Neuronal stem cell (in vitro differentiated cells): ENCODE data around the gene PPIB.

Experiments
- DNase-seq: peaks from one replicate; pipeline ENCODE4 v3.0.0-alpha.2; 2013; ENCODE audit warnings: low spot score
- H2AFZ ChIP-seq: one replicate; pipeline ENCODE4 v1.6.1; 2013; ENCODE audit warnings: mild to moderate bottlenecking, low read length, inconsistent platforms
- H2AK5ac ChIP-seq: 2 replicates; pipeline ENCODE4 v1.6.1; 2013; ENCODE audit warnings: low read depth, mild to moderate bottlenecking, inconsistent platforms, low read length, moderate library complexity, mixed read lengths
- H2BK120ac ChIP-seq: 2 replicates; pipeline ENCODE4 v1.6.1; 2013; ENCODE audit warnings: low read depth, mild to moderate bottlenecking, inconsistent platforms, low read length, moderate library complexity, mixed read lengths
- H2BK12ac ChIP-seq: one replicate; pipeline ENCODE4 v1.6.1; 2013; ENCODE audit warnings: low read length, inconsistent platforms
- H2BK15ac ChIP-seq: 2 replicates; pipeline ENCODE4 v1.6.1; 2013; ENCODE audit warnings: mild to moderate bottlenecking, low read length, inconsistent platforms, mixed read lengths
- H2BK5ac ChIP-seq: one replicate; pipeline ENCODE4 v1.6.1; 2013; ENCODE audit warnings: inconsistent platforms, mild to moderate bottlenecking, low read length, moderate library complexity
- H3K14ac ChIP-seq: one replicate; pipeline ENCODE4 v1.6.1; 2013; ENCODE audit warnings: low read length, inconsistent platforms
- H3K18ac ChIP-seq: 2 replicates; pipeline ENCODE4 v1.6.1; 2013; ENCODE audit warnings: low read length, inconsistent platforms
- H3K23ac ChIP-seq: 2 replicates; pipeline ENCODE4 v1.6.1; 2013; ENCODE audit warnings: low read depth, mild to moderate bottlenecking, mixed read lengths, low read length, inconsistent platforms; ENCODE audit not compliant: poor library complexity
- H3K27ac ChIP-seq: replicated peaks from 3 replicates; pipeline ENCODE4 v1.5.1; 2013; ENCODE audit warnings: low read length, inconsistent platforms
- H3K27me3 ChIP-seq, 3 experiments: 2 replicates each; pipeline ENCODE4 v1.6.1; 2013; ENCODE audit warnings: low read length in 3 of 3, mild to moderate bottlenecking in 2 of 3, inconsistent platforms in 1 of 3, low read depth in 1 of 3, mixed read lengths in 1 of 3, moderate library complexity in 1 of 3; ENCODE audit not compliant: control insufficient read depth in 3 of 3, insufficient read depth in 3 of 3
- H3K36me3 ChIP-seq, 2 donors: replicated peaks in 1 of 2; 2 replicates each; pipeline ENCODE4 v1.6.1; 2013; ENCODE audit warnings: low read length in 2 of 2; ENCODE audit not compliant: control insufficient read depth in 2 of 2, insufficient read depth in 2 of 2
- H3K4ac ChIP-seq: 2 replicates; pipeline ENCODE4 v1.6.1; 2013; ENCODE audit warnings: inconsistent platforms, mild to moderate bottlenecking, low read length, moderate library complexity
- H3K4me1 ChIP-seq, 2 donors: 1 replicate in 1 of 2; 2 replicates in 1 of 2; pipeline ENCODE4 v1.6.1; 2013; ENCODE audit warnings: low read length in 2 of 2, low read depth in 1 of 2; ENCODE audit not compliant: control insufficient read depth in 2 of 2, insufficient read depth in 1 of 2
- H3K4me2 ChIP-seq: one replicate; pipeline ENCODE4 v1.6.1; 2013; ENCODE audit warnings: mild to moderate bottlenecking, low read length, inconsistent platforms; ENCODE audit not compliant: insufficient read depth, poor library complexity, severe bottlenecking
- H3K4me3 ChIP-seq, 2 donors: 2 replicates each; pipeline ENCODE4 v1.5.1; 2013; ENCODE audit warnings: low read length in 2 of 2, mild to moderate bottlenecking in 2 of 2, inconsistent platforms in 1 of 2, moderate library complexity in 1 of 2
- H3K79me1 ChIP-seq: one replicate; pipeline ENCODE4 v1.6.1; 2013; ENCODE audit warnings: low read depth, mild to moderate bottlenecking, inconsistent platforms, low read length, moderate library complexity
- H3K9ac ChIP-seq: one replicate; pipeline ENCODE4 v1.6.1; 2013; ENCODE audit warnings: mild to moderate bottlenecking, low read depth, low read length, inconsistent platforms; ENCODE audit not compliant: poor library complexity
- H3K9me3 ChIP-seq, 2 donors: replicated peaks in 1 of 2; 2 replicates each; pipeline versions ENCODE3 to v1.6.1; 2013; ENCODE audit warnings: low read length in 2 of 2, mild to moderate bottlenecking in 2 of 2, inconsistent platforms in 1 of 2, low read depth in 1 of 2, mixed read lengths in 1 of 2, moderate library complexity in 1 of 2; ENCODE audit not compliant: control insufficient read depth in 2 of 2, insufficient read depth in 1 of 2
- H4K8ac ChIP-seq: one replicate; pipeline ENCODE4 v1.6.1; 2013; ENCODE audit warnings: low read depth, mild to moderate bottlenecking, inconsistent platforms, low read length, moderate library complexity
- H4K91ac ChIP-seq: one replicate; pipeline ENCODE4 v1.6.1; 2013; ENCODE audit warnings: low read length, low read depth, mild to moderate bottlenecking, inconsistent platforms; ENCODE audit not compliant: poor library complexity
- WGBS, 2 donors: extraction: QIAGEN DNeasy Blood & Tissue Kit; methylation state at CpG; one replicate each; pipeline ENCODE4 v1.1.7; 2013; ENCODE audit warnings: missing lambda C conversion rate in 2 of 2, mixed read lengths in 1 of 2; ENCODE audit not compliant: insufficient read length in 2 of 2, insufficient replicate concordance in 1 of 2; ENCODE audit errors: extremely low coverage in 2 of 2; 5-methylcytosine and 5-hydroxymethylcytosine counted together

Gene PPIB

GRCh38 chr15:64187396-64188191 lies 24.8 kb upstream of the PPIB start:
- Histone ChIP-seq H3K27me3 (no peaks in the 10 kb centered on the region), H3K4me3 (no peak overlapping the region), H3K4me1 (peaks cover 0 to 7% of the 10 kb centered on the region in 2 donors), H4K91ac (no peak overlapping the region), H3K79me1 (peaks cover 2% of the 10 kb centered on the region), H2BK5ac (no peak overlapping the region), H2BK120ac (no peak overlapping the region), H3K27ac (no peak overlapping the region), H3K36me3 (peaks cover 6 to 45% of the 10 kb centered on the region in 2 donors), H2AK5ac (no peak overlapping the region), H4K8ac (no peak overlapping the region), H2BK12ac (no peak overlapping the region), H3K18ac (no peak overlapping the region), H2BK15ac (no peak overlapping the region), H3K9me3 (no peaks in the 10 kb centered on the region), H3K4me2 (no peak overlapping the region), H3K14ac (no peak overlapping the region), H3K9ac (no peak overlapping the region), H2AFZ (no peak overlapping the region), H3K23ac (no peak overlapping the region), H3K4ac (no peak overlapping the region)
- WGBS, 2 donors: no CpG with 5 or more reads among the region's 2 CpGs
- no peak for DNase-seq

GRCh38 chr15:64185146-64185911 lies 22.5 kb upstream of the PPIB start:
- Histone ChIP-seq H2BK5ac (no peak overlapping the region), H3K9me3 (no peaks in the 10 kb centered on the region), H3K27me3 (no peaks in the 10 kb centered on the region), H2BK12ac (no peak overlapping the region), H3K14ac (no peak overlapping the region), H3K4me2 (no peak overlapping the region), H3K36me3 (peaks cover 6 to 38% of the 10 kb centered on the region in 2 donors), H3K23ac (no peak overlapping the region), H4K91ac (no peak overlapping the region), H3K27ac (no peak overlapping the region), H2AK5ac (no peak overlapping the region), H2BK120ac (no peak overlapping the region), H3K4ac (no peak overlapping the region), H4K8ac (no peak overlapping the region), H3K4me3 (no peak overlapping the region), H3K9ac (no peak overlapping the region), H2AFZ (no peak overlapping the region), H3K18ac (no peak overlapping the region), H2BK15ac (no peak overlapping the region), H3K4me1 (peaks cover 0 to 8% of the 10 kb centered on the region in 2 donors), H3K79me1 (peaks cover 2% of the 10 kb centered on the region)
- no CpG with 5 or more reads among the region's 9 CpGs for WGBS, 2 donors
- DNase-seq: no peak

DNA sequence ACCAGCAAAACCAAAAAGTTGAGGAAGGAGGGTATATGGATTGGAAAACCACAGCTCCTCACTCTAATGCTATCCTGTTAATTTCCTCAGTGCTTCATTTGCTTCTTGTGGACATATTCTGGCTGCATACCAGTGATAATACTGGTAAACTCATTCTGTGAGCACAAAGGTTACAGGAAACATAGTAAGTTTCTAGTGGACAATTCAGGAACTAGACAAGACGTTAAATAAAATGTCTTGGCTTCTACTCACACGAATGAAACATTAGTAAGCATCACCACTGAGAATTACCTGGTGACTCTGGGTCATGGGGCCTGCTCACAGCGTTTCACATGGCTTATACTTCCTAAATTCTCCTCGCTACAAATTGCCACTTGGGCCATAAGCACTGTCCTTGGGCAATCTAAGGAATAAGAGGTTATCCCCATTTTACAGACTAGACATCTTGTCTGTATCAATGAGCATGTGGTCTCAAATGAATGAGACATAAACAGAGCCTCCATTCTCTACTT lies 20.1 kb upstream of the PPIB start:
- no peak overlapping the region for H2BK5ac ChIP-seq
- H3K14ac ChIP-seq: no peak overlapping the region
- no peak overlapping the region for H3K4me3 ChIP-seq
- H3K27me3 ChIP-seq: no peaks in the 10 kb centered on the region
- DNase-seq: no peak
- H3K4me1 ChIP-seq: peaks cover 1 to 19% of the 10 kb centered on the region in 2 donors
- H2BK12ac ChIP-seq: no peak overlapping the region
- H3K23ac ChIP-seq: no peak overlapping the region
- no peak overlapping the region for H2AFZ ChIP-seq
- H3K36me3 ChIP-seq: peaks cover 5 to 44% of the 10 kb centered on the region in 2 donors
- no peak overlapping the region for H2BK120ac ChIP-seq
- no peaks in the 10 kb centered on the region for H3K79me1 ChIP-seq
- H2BK15ac ChIP-seq: no peak overlapping the region
- no peak overlapping the region for H3K18ac ChIP-seq
- no peak overlapping the region for H4K91ac ChIP-seq
- H3K9ac ChIP-seq: no peak overlapping the region
- no CpG with 5 or more reads among the region's 4 CpGs for WGBS, 2 donors
- no peak overlapping the region for H3K27ac ChIP-seq
- no peak overlapping the region for H2AK5ac ChIP-seq
- H3K4me2 ChIP-seq: no peak overlapping the region
- H4K8ac ChIP-seq: no peak overlapping the region
- no peaks in the 10 kb centered on the region for H3K9me3 ChIP-seq
- H3K4ac ChIP-seq: no peak overlapping the region

DNA sequence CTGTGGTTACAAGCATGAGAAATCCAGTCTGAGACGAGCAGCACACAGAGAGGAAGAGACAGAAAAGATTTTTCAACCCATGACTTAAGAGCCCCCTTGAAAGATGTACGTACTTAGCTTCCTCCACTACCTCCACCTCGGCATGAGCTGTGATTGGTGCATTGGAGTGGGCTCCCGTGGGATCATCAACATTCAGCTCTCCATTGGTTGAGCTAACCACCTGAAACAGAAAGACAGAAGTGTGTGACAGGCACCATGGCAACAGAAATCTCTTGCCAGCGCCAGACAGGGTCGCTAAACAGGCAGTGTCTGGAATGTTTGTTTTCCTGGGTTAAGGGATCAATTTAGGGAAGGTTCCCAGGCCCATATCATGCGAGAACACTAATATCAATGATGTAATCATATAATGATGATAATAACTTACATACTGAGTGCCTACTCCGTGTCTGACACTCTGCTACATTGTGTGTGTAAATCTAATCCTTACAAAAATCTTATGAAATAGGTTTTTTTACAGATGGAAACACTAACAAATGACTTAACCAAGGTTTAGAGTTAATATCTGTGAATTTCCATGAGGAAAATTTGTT lies 17.5 kb upstream of the PPIB start:
- H4K8ac ChIP-seq: no peak overlapping the region
- H3K14ac ChIP-seq: no peak overlapping the region
- peak overlapping the region; percentile 36 for H2AFZ ChIP-seq
- H3K9ac ChIP-seq: no peak overlapping the region
- no peak for DNase-seq
- H3K18ac ChIP-seq: no peak overlapping the region
- H3K23ac ChIP-seq: no peak overlapping the region
- H3K4me1 ChIP-seq: peaks cover 1 to 19% of the 10 kb centered on the region in 2 donors
- H3K4me3 ChIP-seq: no peak overlapping the region
- H4K91ac ChIP-seq: no peak overlapping the region
- no peaks in the 10 kb centered on the region for H3K27me3 ChIP-seq
- H3K9me3 ChIP-seq: no peaks in the 10 kb centered on the region
- H2AK5ac ChIP-seq: no peak overlapping the region
- H3K79me1 ChIP-seq: no peaks in the 10 kb centered on the region
- H3K36me3 ChIP-seq: peaks cover 3 to 55% of the 10 kb centered on the region in 2 donors
- no peak overlapping the region for H2BK5ac ChIP-seq
- no peak overlapping the region for H2BK15ac ChIP-seq
- no CpG with 5 or more reads among the region's 8 CpGs for WGBS, 2 donors
- H2BK120ac ChIP-seq: no peak overlapping the region
- no peak overlapping the region for H3K4ac ChIP-seq
- no peak overlapping the region for H2BK12ac ChIP-seq
- H3K27ac ChIP-seq: no peak overlapping the region
- H3K4me2 ChIP-seq: no peak overlapping the region
